Heart left ventricle (tissue), 13 donors: ENCODE data around the gene AMDHD2.
"Not testable (repeated sequence)": the region's sequence is repeated elsewhere in the genome, so short reads cannot be mapped to it uniquely, and the experiment has no call there.

Source experiments
- CTCF ChIP-seq, 12 donors: fragments of 200-600 bp; sonication (generic) in 4 of 12; IDR thresholded peaks; one replicate each; pipeline versions ENCODE4 v1.5.0 to v1.8.0; 2018 to 2022; ENCODE audit warnings: antibody characterized with exemption in 12 of 12, mild to moderate bottlenecking in 5 of 12
- POLR2A ChIP-seq, 2 donors: fragments of 450-650 bp; IDR thresholded peaks; one replicate each; pipeline ENCODE4 v1.6.1; 2017; ENCODE audit warnings: antibody characterized with exemption in 2 of 2, mild to moderate bottlenecking in 2 of 2, moderate library complexity in 2 of 2
- donor health status: ischemic (EF 13 %, LVEDD 7.1; RV severe dilation, severe dysfunction).
- donor health status: DM: no; HTN: yes; CAD: no.
- donor health status: DM: no; HTN: no; CAD: no.
- donor health status: ischemic (EF 25% LVEDD 6.9; RV normal size, moderate dysfunction).
- donor health status: ischemic (EF 25% LVEDD 5.7; RV mildly dilated, moderate dysfunction).
- donor health status: ischemic (EF 35%, LVEDD 5.7; RV mildly dilated, moderate dysfunction).
- donor health status: nonischemic (EF 11% LVEDD 7.7; RV severe dilation, severe dysfunction).
- donor health status: DM: yes; HTN: yes; CAD: no.
- donor health status: PGD.
- donor health status: ischemic (EF 29% LVEDD 5.4; RV normal size, mild dysfunction).
- donor health status: nonischemic (EF 23%, LVEDD 6.1; RV moderate dilation, normal function).

- TF ChIP-seq CTCF, POLR2A (IDR thresholded peaks at IDR 0.05): not testable (repeated sequence)
Observed at GRCh38 chr16:2479996-2480395, 40.2 kb upstream of the AMDHD2 start.
